Smooth muscle cell (in vitro differentiated cells): ENCODE results near the gene METRN. TPM values are rescaled to one million over a fixed set of nuclear protein-coding genes. Genes with fewer than 3 reads are reported as not detected.

Experiments
- DNase-seq: peaks from one replicate; lab custom pipeline; 2025; ENCODE audit not compliant: unreplicated experiment; lab: John Stamatoyannopoulos, UW
- H2AFZ ChIP-seq: fragments of 200-600 bp; sonication (generic); 2 replicates; pipeline ENCODE4 v1.6.0; 2016; ENCODE audit warnings: antibody characterized with exemption, low read depth, mild to moderate bottlenecking
- H3F3A ChIP-seq: fragments of 200-600 bp; sonication (generic); 2 replicates; pipeline ENCODE4 v1.6.0; 2017; ENCODE audit warnings: antibody characterized with exemption, low read depth
- H3K27ac ChIP-seq: fragments of 200-600 bp; sonication (generic); 2 replicates; pipeline ENCODE4 v1.5.1; 2016; ENCODE audit warnings: low read depth, mild to moderate bottlenecking
- H3K27me3 ChIP-seq: fragments of 200-600 bp; sonication (generic); 2 replicates; pipeline ENCODE4 v1.6.1; 2016; ENCODE audit warnings: low read depth, mild to moderate bottlenecking
- H3K36me3 ChIP-seq: fragments of 200-600 bp; sonication (generic); 2 replicates; pipeline ENCODE4 v1.5.1; 2016; ENCODE audit warnings: low read depth
- H3K4me1 ChIP-seq: fragments of 200-600 bp; sonication (generic); 2 replicates; pipeline ENCODE4 v1.5.1; 2016; ENCODE audit warnings: low read depth
- H3K4me2 ChIP-seq: fragments of 200-600 bp; sonication (generic); 2 replicates; pipeline ENCODE4 v1.6.0; 2016; ENCODE audit warnings: mild to moderate bottlenecking
- H3K4me3 ChIP-seq: fragments of 200-600 bp; sonication (generic); 2 replicates; pipeline ENCODE4 v1.5.1; 2016; ENCODE audit warnings: mild to moderate bottlenecking
- H3K79me2 ChIP-seq: fragments of 200-600 bp; sonication (generic); 2 replicates; pipeline ENCODE4 v1.6.0; 2016; ENCODE audit warnings: low read depth, mild to moderate bottlenecking
- H3K9ac ChIP-seq: fragments of 200-600 bp; sonication (generic); 2 replicates; pipeline ENCODE4 v1.6.0; 2016; ENCODE audit warnings: low read depth
- H3K9me3 ChIP-seq: fragments of 200-600 bp; sonication (generic); replicated peaks from 2 replicates; pipeline ENCODE4 v1.5.1; 2016; ENCODE audit warnings: low read depth
- H4K20me1 ChIP-seq: fragments of 200-600 bp; sonication (generic); 2 replicates; pipeline ENCODE4 v1.6.0; 2016; ENCODE audit warnings: low read depth
- WGBS: methylation state at CpG from one replicate; pipeline ENCODE4 v1.1.7; 2016; ENCODE audit warnings: low lambda C conversion rate; 5-methylcytosine and 5-hydroxymethylcytosine counted together
- polyA plus RNA-seq: library from polyadenylated mRNA; unstranded; fragments of >200 nt; fragmentation: Nextera tagmentation; extraction: Ambion mirVana; gene quantifications from 2 replicates; pipeline ENCODE4 v1.2.1, GENCODE V29; 2016
- total RNA-seq: library from RNA; depleted of rRNA; stranded (reverse); fragments of >200 nt; gene quantifications from 2 replicates; pipeline ENCODE4 v1.2.3, GENCODE V29; 2014
- TF ChIP-seq, protein P1 (sequence below): fragments of 200-600 bp; sonication (generic); IDR thresholded peaks from 2 replicates; pipeline ENCODE4 v1.5.1; 2017; ENCODE audit warnings: borderline replicate concordance, mild to moderate bottlenecking, antibody characterized with exemption; ENCODE audit not compliant: insufficient read depth, poor library complexity, severe bottlenecking

Gene METRN
- total and polyA plus RNA-seq, 2 experiments from 2014 or later: 30.6 to 193 TPM

DNA sequence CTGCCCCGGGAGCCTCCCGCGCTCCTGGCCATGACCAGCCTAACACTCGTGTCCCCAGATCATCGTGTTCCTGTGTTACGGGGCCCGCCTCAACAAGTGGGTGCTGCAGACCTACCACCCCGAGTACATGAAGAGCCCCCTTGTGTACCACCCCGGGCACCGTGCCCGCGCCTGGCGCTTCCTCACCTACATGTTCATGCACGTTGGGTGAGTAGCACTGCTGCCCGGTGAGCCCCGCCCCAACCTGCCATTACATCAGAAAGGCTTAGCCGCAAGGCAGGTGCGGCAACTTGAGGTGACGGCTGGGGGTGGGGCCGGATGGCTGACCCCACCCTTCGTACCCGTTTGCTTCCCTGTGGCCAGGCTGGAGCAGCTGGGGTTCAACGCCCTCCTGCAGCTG, 38.0 kb upstream of the METRN start:
- peaks cover 14% of the 10 kb centered on the region for H3K79me2 ChIP-seq
- no peaks in the 10 kb centered on the region for H3K36me3 ChIP-seq
- TF ChIP-seq, protein P1, sequence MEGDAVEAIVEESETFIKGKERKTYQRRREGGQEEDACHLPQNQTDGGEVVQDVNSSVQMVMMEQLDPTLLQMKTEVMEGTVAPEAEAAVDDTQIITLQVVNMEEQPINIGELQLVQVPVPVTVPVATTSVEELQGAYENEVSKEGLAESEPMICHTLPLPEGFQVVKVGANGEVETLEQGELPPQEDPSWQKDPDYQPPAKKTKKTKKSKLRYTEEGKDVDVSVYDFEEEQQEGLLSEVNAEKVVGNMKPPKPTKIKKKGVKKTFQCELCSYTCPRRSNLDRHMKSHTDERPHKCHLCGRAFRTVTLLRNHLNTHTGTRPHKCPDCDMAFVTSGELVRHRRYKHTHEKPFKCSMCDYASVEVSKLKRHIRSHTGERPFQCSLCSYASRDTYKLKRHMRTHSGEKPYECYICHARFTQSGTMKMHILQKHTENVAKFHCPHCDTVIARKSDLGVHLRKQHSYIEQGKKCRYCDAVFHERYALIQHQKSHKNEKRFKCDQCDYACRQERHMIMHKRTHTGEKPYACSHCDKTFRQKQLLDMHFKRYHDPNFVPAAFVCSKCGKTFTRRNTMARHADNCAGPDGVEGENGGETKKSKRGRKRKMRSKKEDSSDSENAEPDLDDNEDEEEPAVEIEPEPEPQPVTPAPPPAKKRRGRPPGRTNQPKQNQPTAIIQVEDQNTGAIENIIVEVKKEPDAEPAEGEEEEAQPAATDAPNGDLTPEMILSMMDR: no peak
- H3K4me3 ChIP-seq: no peak overlapping the region
- peaks cover 4% of the 10 kb centered on the region for H3F3A ChIP-seq
- peaks cover 15% of the 10 kb centered on the region for H3K4me1 ChIP-seq
- no peak overlapping the region for H2AFZ ChIP-seq
- peaks cover 31% of the 10 kb centered on the region for H4K20me1 ChIP-seq
- no peak for DNase-seq
- H3K9me3 ChIP-seq: no peaks in the 10 kb centered on the region
- no peak overlapping the region for H3K9ac ChIP-seq
- H3K4me2 ChIP-seq: no peak overlapping the region
- no peak overlapping the region for H3K27ac ChIP-seq
- no peaks in the 10 kb centered on the region for H3K27me3 ChIP-seq
- WGBS: 89% methylated on average over 19 of the region's 23 CpGs

DNA sequence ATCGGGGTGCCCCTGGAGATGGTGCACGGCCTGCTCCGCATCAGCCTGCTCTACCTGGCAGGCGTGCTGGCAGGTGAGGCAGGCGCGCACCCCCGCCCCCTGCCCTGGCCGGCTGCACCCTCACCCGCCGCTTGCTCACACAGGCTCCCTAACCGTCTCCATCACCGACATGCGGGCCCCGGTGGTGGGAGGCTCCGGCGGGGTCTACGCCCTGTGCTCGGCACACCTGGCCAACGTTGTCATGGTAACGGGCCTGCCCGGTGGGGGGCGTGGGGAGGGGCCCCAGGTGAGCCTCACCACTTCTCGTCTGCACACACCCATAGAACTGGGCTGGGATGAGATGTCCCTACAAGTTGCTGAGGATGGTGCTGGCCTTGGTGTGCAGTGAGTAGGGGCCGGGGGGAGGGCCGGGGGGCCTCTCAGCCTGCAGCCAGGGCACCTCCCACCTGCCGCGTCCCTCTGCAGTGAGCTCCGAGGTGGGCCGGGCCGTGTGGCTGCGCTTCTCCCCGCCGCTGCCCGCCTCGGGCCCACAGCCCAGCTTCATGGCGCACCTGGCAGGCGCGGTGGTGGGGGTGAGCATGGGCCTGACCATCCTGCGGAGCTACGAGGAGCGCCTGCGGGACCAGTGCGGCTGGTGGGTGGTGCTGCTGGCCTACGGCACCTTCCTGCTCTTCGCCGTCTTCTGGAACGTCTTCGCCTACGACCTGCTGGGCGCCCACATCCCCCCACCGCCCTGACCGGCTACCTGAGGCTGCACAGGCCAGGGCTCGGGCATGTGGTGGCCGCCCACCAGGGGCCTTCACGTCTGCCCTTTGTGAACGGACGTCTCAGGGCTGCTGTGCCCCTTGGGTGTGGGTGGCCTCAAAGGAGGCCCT, 37.4 kb upstream of the METRN start:
- peaks cover 15% of the 10 kb centered on the region for H3K4me1 ChIP-seq
- WGBS: 94% methylated on average over 45 of the region's 57 CpGs
- H3K27me3 ChIP-seq: no peaks in the 10 kb centered on the region
- no peaks in the 10 kb centered on the region for H3K9me3 ChIP-seq
- no peak overlapping the region for H3K4me3 ChIP-seq
- peaks cover 20% of the 10 kb centered on the region for H3K79me2 ChIP-seq
- no peaks in the 10 kb centered on the region for H3K36me3 ChIP-seq
- TF ChIP-seq, protein P1: no peak
- no peak overlapping the region for H3K9ac ChIP-seq
- DNase-seq: no peak
- H3F3A ChIP-seq: peaks cover 4% of the 10 kb centered on the region
- H2AFZ ChIP-seq: no peak overlapping the region
- H3K27ac ChIP-seq: no peak overlapping the region
- no peak overlapping the region for H3K4me2 ChIP-seq
- peaks cover 31% of the 10 kb centered on the region for H4K20me1 ChIP-seq

DNA sequence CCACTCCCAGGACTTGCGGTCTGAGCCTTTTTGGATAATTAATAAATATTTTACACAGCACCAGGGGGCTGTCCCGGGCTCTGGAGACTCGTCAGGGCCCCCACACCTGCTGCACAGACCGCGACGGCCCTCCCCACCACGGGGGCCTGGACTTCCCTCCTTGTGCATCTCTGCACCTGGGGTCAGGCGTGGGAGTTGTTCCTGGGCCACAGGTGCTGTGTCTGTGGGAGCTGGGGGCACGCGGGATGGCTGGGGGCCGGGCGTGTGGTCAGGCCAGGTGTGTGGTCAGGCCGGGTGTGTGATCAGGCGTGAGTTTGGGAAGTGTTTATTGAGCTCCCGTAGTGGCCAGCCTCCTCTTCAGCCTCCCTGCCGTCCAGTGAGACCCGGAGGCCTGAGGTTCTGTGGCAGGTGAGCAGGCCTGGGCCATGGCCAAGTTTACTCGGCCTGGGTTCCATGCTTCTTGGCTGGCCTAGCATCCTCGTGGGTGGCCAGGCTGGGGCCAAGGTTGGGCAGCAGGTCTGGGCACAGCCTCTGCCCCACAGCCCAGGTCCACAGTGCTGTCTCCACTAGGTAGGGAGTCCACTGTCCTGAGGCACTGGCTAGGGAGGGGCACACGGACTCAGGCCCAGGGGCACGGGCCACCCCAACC, 36.6 kb upstream of the METRN start:
- Histone ChIP-seq H3K27me3 (no peaks in the 10 kb centered on the region), H3K4me2 (peak overlapping the region; percentile 83), H3F3A (peaks cover 4% of the 10 kb centered on the region), H4K20me1 (peaks cover 37% of the 10 kb centered on the region), H2AFZ (no peak overlapping the region), H3K9ac (no peak overlapping the region), H3K79me2 (peaks cover 28% of the 10 kb centered on the region), H3K4me1 (peaks cover 20% of the 10 kb centered on the region), H3K36me3 (no peaks in the 10 kb centered on the region), H3K4me3 (no peak overlapping the region), H3K9me3 (no peaks in the 10 kb centered on the region), H3K27ac (no peak overlapping the region)
- no peak for DNase-seq
- TF ChIP-seq, protein P1: no peak
- 95% methylated on average over 19 of the region's 21 CpGs for WGBS
